Endothelial cell of umbilical vein (primary cell): ENCODE data around the gene CANT1. TPM values are rescaled to one million over a fixed set of nuclear protein-coding genes. Genes with fewer than 3 reads are reported as not detected.

ENCODE experiments used
- BruUV-seq: library from RNA; stranded (reverse); fragments of 400-500 nt; replicated peaks from 2 replicates; lab custom pipeline; 2021; lab: Mats Ljungman, UMichigan
- CTCF ChIA-PET: fragments of 300-600, 350-600 bp; sonication (Branson Sonifier 250); formaldehyde crosslinking; loops from one replicate; lab custom pipeline; 2021; ENCODE audit warnings: antibody characterized with exemption, inconsistent platforms; lab: Charles Lee
- POLR2A ChIA-PET: fragments of 300-600, 350-600 bp; sonication (Branson Sonifier 250); formaldehyde crosslinking; loops from one replicate; lab custom pipeline; 2021; ENCODE audit warnings: antibody characterized with exemption, inconsistent platforms; lab: Charles Lee
- DNase-seq: peaks from one replicate; pipeline ENCODE4 v3.0.0-alpha.2; 2011; ENCODE audit warnings: low read depth, low spot score
- FAIRE-seq: peaks from 2 replicates; lab custom pipeline; 2011; peaks lifted over from hg19 to GRCh38; lab: Jason Lieb, UNC
- H2AFZ ChIP-seq: 2 replicates; pipeline ENCODE4 v1.6.0; 2012; ENCODE audit warnings: low read depth, low read length, control low read depth, inconsistent platforms
- H3K27ac ChIP-seq: 2 replicates; pipeline ENCODE4 v1.5.1; 2011; ENCODE audit warnings: low read depth, mild to moderate bottlenecking, control low read depth, low read length, moderate library complexity; ENCODE audit not compliant: insufficient read depth
- H3K27me3 ChIP-seq, 2 experiments: 2 replicates each; pipeline versions ENCODE4 v1.6.0 to v1.6.1; 2011; ENCODE audit warnings: low read length in 2 of 2, mixed read lengths in 1 of 2; ENCODE audit not compliant: control insufficient read depth in 2 of 2, insufficient read depth in 2 of 2
- H3K36me3 ChIP-seq, 2 experiments: 2 replicates in 1 of 2; 3 replicates in 1 of 2; pipeline ENCODE4 v1.5.1; 2011; ENCODE audit warnings: low read length in 2 of 2, mild to moderate bottlenecking in 1 of 2, moderate library complexity in 1 of 2; ENCODE audit not compliant: control insufficient read depth in 2 of 2, insufficient read depth in 2 of 2; ENCODE audit errors: extremely low read depth in 1 of 2
- H3K4me1 ChIP-seq: 3 replicates; pipeline ENCODE4 v1.5.1; 2011; ENCODE audit warnings: mild to moderate bottlenecking, low read length; ENCODE audit not compliant: control insufficient read depth, insufficient read depth; ENCODE audit errors: extremely low read depth
- H3K4me2 ChIP-seq: 2 replicates; pipeline ENCODE4 v1.6.1; 2011; ENCODE audit warnings: low read length, control low read depth, mixed read lengths; ENCODE audit not compliant: insufficient read depth
- H3K4me3 ChIP-seq, 3 experiments: fragments of 200-600 bp in 1 of 3; sonication (generic), shearing (Covaris generic) in 1 of 3; replicated peaks in 1 of 3; 2 replicates each; pipeline ENCODE4 v1.5.1; 2011 to 2016; ENCODE audit warnings: control low read depth in 3 of 3, low read length in 3 of 3, mild to moderate bottlenecking in 2 of 3, inconsistent platforms in 1 of 3, low read depth in 1 of 3, moderate library complexity in 1 of 3; ENCODE audit not compliant: insufficient read depth in 1 of 3
- H3K79me2 ChIP-seq: 2 replicates; pipeline ENCODE4 v1.6.0; 2012; ENCODE audit warnings: low read length, inconsistent platforms; ENCODE audit not compliant: control insufficient read depth, insufficient read depth
- H3K9ac ChIP-seq: replicated peaks from 2 replicates; pipeline ENCODE3; 2011; ENCODE audit warnings: low read length, control low read depth; ENCODE audit not compliant: insufficient read depth; ENCODE audit errors: extremely low read depth
- H3K9me1 ChIP-seq: replicated peaks from 3 replicates; pipeline ENCODE4 v1.6.0; 2011; ENCODE audit warnings: mild to moderate bottlenecking, low read length; ENCODE audit not compliant: control insufficient read depth, insufficient read depth; ENCODE audit errors: extremely low read depth
- H3K9me3 ChIP-seq: replicated peaks from 2 replicates; pipeline ENCODE4 v1.5.1; 2012; ENCODE audit warnings: low read length, inconsistent platforms; ENCODE audit not compliant: control insufficient read depth, insufficient read depth
- H4K20me1 ChIP-seq: replicated peaks from 2 replicates; pipeline ENCODE3; 2011; ENCODE audit warnings: mild to moderate bottlenecking, low read length; ENCODE audit not compliant: control insufficient read depth, insufficient read depth; ENCODE audit errors: extremely low read depth
- CTCF ChIP-seq, 2 donors: IDR thresholded peaks; 1 replicate in 1 of 2; 2 replicates in 1 of 2; pipeline ENCODE4 v1.5.1; 2011; ENCODE audit warnings: low read length in 2 of 2, mild to moderate bottlenecking in 2 of 2, moderate library complexity in 2 of 2, control low read depth in 1 of 2, inconsistent platforms in 1 of 2, low read depth in 1 of 2; ENCODE audit not compliant: insufficient read depth in 1 of 2; ENCODE audit errors: extremely low read depth in 1 of 2
- EZH2 ChIP-seq: IDR thresholded peaks from 2 replicates; pipeline ENCODE4 v1.6.1; 2012; ENCODE audit warnings: borderline replicate concordance, low read depth, mild to moderate bottlenecking, moderate library complexity, low read length, inconsistent platforms; ENCODE audit not compliant: severe bottlenecking
- FOS ChIP-seq: IDR thresholded peaks from 2 replicates; pipeline ENCODE4 v1.6.1; 2011; ENCODE audit warnings: mild to moderate bottlenecking, low read length, moderate library complexity, borderline replicate concordance; ENCODE audit not compliant: insufficient read depth
- GATA2 ChIP-seq: IDR thresholded peaks from 2 replicates; pipeline ENCODE4 v1.7.0; 2011; ENCODE audit warnings: low read depth, mild to moderate bottlenecking, moderate library complexity, mixed read lengths, low read length; ENCODE audit not compliant: insufficient read length, insufficient read depth
- JUN ChIP-seq: IDR thresholded peaks from 2 replicates; pipeline ENCODE4 v1.6.1; 2011; ENCODE audit warnings: borderline replicate concordance, low read depth; ENCODE audit not compliant: insufficient read length, insufficient read depth
- MAX ChIP-seq: IDR thresholded peaks from 2 replicates; pipeline ENCODE4 v1.6.1; 2011; ENCODE audit not compliant: insufficient read depth, insufficient read length
- MYC ChIP-seq: IDR thresholded peaks from one replicate; pipeline ENCODE4 v1.6.1; 2011; ENCODE audit warnings: mild to moderate bottlenecking, low read depth, low read length
- POLR2A ChIP-seq: IDR thresholded peaks from 2 replicates; pipeline ENCODE4 v1.6.1; 2012; ENCODE audit warnings: low read depth, mild to moderate bottlenecking, control low read depth, low read length
- POLR2AphosphoS5 ChIP-seq: IDR thresholded peaks from 2 replicates; pipeline ENCODE4 v1.6.1; 2012; ENCODE audit warnings: low read depth, mild to moderate bottlenecking, control low read depth, low read length, moderate library complexity; ENCODE audit not compliant: insufficient read depth
- dilution Hi-C: fragments of 300-500 bp; cut with MboI; formaldehyde crosslinking; loops from one replicate; pipeline ENCODE4 v1.15.0; 2019; ENCODE audit warnings: low sequenced_read_pairs; ENCODE audit not compliant: extremely low pct_ligation_motif_present
- intact Hi-C: fragments of 100-400 bp; cut with micrococcal nuclease; formaldehyde crosslinking; loops from one replicate; pipeline ENCODE4 v1.10.0; 2022
- polyA plus RNA-seq, 4 experiments: library from polyadenylated mRNA; depleted of rRNA in 3 of 4; stranded (reverse) in 3 of 4; unstranded in 1 of 4; fragments of >200 nt; gene quantifications; 2 replicates each; pipeline versions ENCODE4 v1.2.1 to v1.2.3, GENCODE V29; 2011 to 2012; ENCODE audit warnings: missing spikeins in 1 of 4
- total RNA-seq: library from RNA; stranded (reverse); gene quantifications from 2 replicates; pipeline ENCODE4 v1.2.3, GENCODE V29; 2021

CANT1 gene
- total and polyA plus RNA-seq, 2 donors (not counting 3 experiments of a cell fraction or from before 2014, with no cell fraction given): 85.0 to 93.6 TPM

GRCh38 chr17:79011451-79012147 is 2.0 kb upstream of the CANT1 start:
- peak overlapping the region; percentile 62 for H3K27ac ChIP-seq
- H3K9me3 ChIP-seq: no peaks in the 10 kb centered on the region
- no peak overlapping the region for H3K4me3 ChIP-seq
- H3K27me3 ChIP-seq: no peaks in the 10 kb centered on the region
- BruUV-seq: no TSS peak
- peaks cover 28% of the 10 kb centered on the region for H3K79me2 ChIP-seq
- CTCF ChIA-PET: interaction anchor here (0.7 to 1.1 kb wide), 2 partner anchors 10 to 34 kb away, joined by 3 read pairs; no protein-coding TSS in a partner anchor
- peak overlapping the region; percentile 32 for H2AFZ ChIP-seq
- peaks cover 0 to 3% of the 10 kb centered on the region in 2 experiments for H3K36me3 ChIP-seq
- POLR2A ChIA-PET: no interaction called here
- FAIRE-seq (peak; percentile 99), DNase-seq (peak; percentile 83)
- dilution Hi-C loops: no loop called here
- H3K9ac ChIP-seq: no peak overlapping the region
- H3K4me2 ChIP-seq: peak overlapping the region; percentile 0
- TF ChIP-seq POLR2AphosphoS5 (peak; percentile 59), CTCF (IDR thresholded peaks at IDR 0.05; ENCODE audit: extremely low read depth in 1 of 2, insufficient read depth in 1 of 2, low read depth in 1 of 2, low read length in 2 of 2) (no peak), JUN (peak; percentile 73), GATA2 (peak; percentile 83), MYC (no peak), FOS (peak; percentile 93), EZH2 (no peak), POLR2A (no peak), MAX (no peak)
- H4K20me1 ChIP-seq: no peaks in the 10 kb centered on the region
- peaks cover 38% of the 10 kb centered on the region for H3K4me1 ChIP-seq
- H3K9me1 ChIP-seq: no peaks in the 10 kb centered on the region
- intact Hi-C loops: no loop called here
